OCI-LY3 (cell line): Measurements from ENCODE around the gene HOXB9.

Source experiments
- H2AFZ ChIP-seq: fragments of 200-600, 300-600 bp; shearing (Covaris generic); 2 replicates; pipeline ENCODE4 v1.6.0; 2014; ENCODE audit warnings: antibody characterized with exemption, low read depth, low read length
- H3K27ac ChIP-seq: fragments of 200-600, 300-600 bp; sonication (generic); 2 replicates; pipeline ENCODE4 v1.5.1; 2014; ENCODE audit warnings: mild to moderate bottlenecking, low read length, moderate library complexity, mixed read lengths
- H3K27me3 ChIP-seq: fragments of 200-600, 300-600 bp; sonication (generic); 2 replicates; pipeline ENCODE4 v1.6.1; 2014; ENCODE audit warnings: low read depth, low read length, mixed read lengths
- H3K36me3 ChIP-seq: fragments of 200-600, 300-600 bp; sonication (generic); replicated peaks from 2 replicates; pipeline ENCODE3; 2014; ENCODE audit warnings: low read depth, low read length, mixed read lengths
- H3K4me1 ChIP-seq: fragments of 300-600, 200-600 bp; sonication (generic); 2 replicates; pipeline ENCODE4 v1.6.1; 2014; ENCODE audit warnings: low read length, mixed read lengths
- H3K4me2 ChIP-seq: fragments of 200-600, 300-600 bp; sonication (generic); 2 replicates; pipeline ENCODE4 v1.6.1; 2014; ENCODE audit warnings: low read length, mixed read lengths
- H3K4me3 ChIP-seq: fragments of 300-600, 200-600 bp; sonication (generic); 2 replicates; pipeline ENCODE4 v1.5.1; 2014; ENCODE audit warnings: antibody characterized with exemption, mild to moderate bottlenecking, low read length, moderate library complexity
- H3K79me2 ChIP-seq: fragments of 300-600, 200-600 bp; shearing (Covaris generic); 2 replicates; pipeline ENCODE4 v1.6.1; 2014; ENCODE audit warnings: mild to moderate bottlenecking, low read length, mixed read lengths
- H3K9ac ChIP-seq: fragments of 300-600, 200-600 bp; shearing (Covaris generic); 2 replicates; pipeline ENCODE4 v1.6.0; 2014; ENCODE audit warnings: mild to moderate bottlenecking, low read length, moderate library complexity
- H3K9me3 ChIP-seq: fragments of 200-600, 300-600 bp; shearing (Covaris generic); 2 replicates; pipeline ENCODE4 v1.6.1; 2014; ENCODE audit warnings: low read length, mixed read lengths; ENCODE audit not compliant: insufficient read depth
- H4K20me1 ChIP-seq: fragments of 200-600, 300-600 bp; sonication (generic); 2 replicates; pipeline ENCODE4 v1.6.1; 2016; ENCODE audit warnings: low read length, mixed read lengths; ENCODE audit not compliant: insufficient read depth
- CTCF ChIP-seq: fragments of 200-600, 300-600 bp; sonication (generic); IDR thresholded peaks from 2 replicates; pipeline ENCODE4 v1.5.1; 2014; ENCODE audit warnings: antibody characterized with exemption, low read length, low read depth
- EZH2phosphoT487 ChIP-seq: fragments of 200-600 bp; shearing (Covaris generic); IDR thresholded peaks from 2 replicates; pipeline ENCODE4 v1.6.1; 2018; ENCODE audit warnings: antibody characterized with exemption, mixed run types, low read depth

Gene HOXB9

GRCh38 chr17:48630009-48630924 lies 4.1 kb upstream of the HOXB9 start:
- Histone ChIP-seq H3K4me1 (peaks cover 30% of the 10 kb centered on the region), H3K27ac (no peak overlapping the region), H4K20me1 (no peaks in the 10 kb centered on the region), H3K4me2 (no peak overlapping the region), H3K9ac (no peak overlapping the region), H3K9me3 (no peaks in the 10 kb centered on the region), H3K4me3 (no peak overlapping the region), H3K27me3 (peaks cover 24% of the 10 kb centered on the region), H3K79me2 (no peaks in the 10 kb centered on the region), H2AFZ (no peak overlapping the region), H3K36me3 (no peaks in the 10 kb centered on the region)
- no peak for TF ChIP-seq EZH2phosphoT487
- no peak for TF ChIP-seq CTCF

GRCh38 chr17:48629411-48629759 lies 3.2 kb upstream of the HOXB9 start:
- Histone ChIP-seq H2AFZ (no peak overlapping the region), H3K27ac (no peak overlapping the region), H3K4me2 (no peak overlapping the region), H4K20me1 (no peaks in the 10 kb centered on the region), H3K4me3 (no peak overlapping the region), H3K9ac (no peak overlapping the region), H3K27me3 (peaks cover 30% of the 10 kb centered on the region), H3K79me2 (no peaks in the 10 kb centered on the region), H3K4me1 (peaks cover 24% of the 10 kb centered on the region), H3K9me3 (no peaks in the 10 kb centered on the region), H3K36me3 (no peaks in the 10 kb centered on the region)
- TF ChIP-seq EZH2phosphoT487 (no peak), CTCF (no peak)

GRCh38 chr17:48628649-48629410 lies 2.7 kb upstream of the HOXB9 start:
- no peaks in the 10 kb centered on the region for H3K79me2 ChIP-seq
- H3K4me3 ChIP-seq, result no peak overlapping the region
- H4K20me1 ChIP-seq, result no peaks in the 10 kb centered on the region
- peaks cover 36% of the 10 kb centered on the region for H3K27me3 ChIP-seq
- no peaks in the 10 kb centered on the region for H3K36me3 ChIP-seq
- no peak for TF ChIP-seq EZH2phosphoT487
- no peak for TF ChIP-seq CTCF
- peaks cover 24% of the 10 kb centered on the region for H3K4me1 ChIP-seq
- no peak overlapping the region for H3K9ac ChIP-seq
- no peak overlapping the region for H3K27ac ChIP-seq
- H3K9me3 ChIP-seq, result no peaks in the 10 kb centered on the region
- no peak overlapping the region for H3K4me2 ChIP-seq
- no peak overlapping the region for H2AFZ ChIP-seq
